Thyroid gland (tissue), 4 donors: ENCODE results near the gene CREB3L1.

ENCODE experiments used
- POLR2A ChIP-seq, 2 donors: fragments of 450-650 bp; IDR thresholded peaks; one replicate each; pipeline ENCODE4 v1.6.1; 2017; ENCODE audit warnings: antibody characterized with exemption in 2 of 2, mild to moderate bottlenecking in 2 of 2, moderate library complexity in 1 of 2
- TF ChIP-seq, protein P1 (sequence below), 6 experiments: fragments of 200-600 bp in 3 of 6; fragments of 450-650 bp in 3 of 6; sonication (generic) in 3 of 6; IDR thresholded peaks; one replicate each; pipeline ENCODE4 v1.5.1; 2016 to 2019; ENCODE audit warnings: antibody characterized with exemption in 6 of 6, mild to moderate bottlenecking in 2 of 6, inconsistent platforms in 1 of 6, moderate library complexity in 1 of 6

- TF ChIP-seq, protein P1, sequence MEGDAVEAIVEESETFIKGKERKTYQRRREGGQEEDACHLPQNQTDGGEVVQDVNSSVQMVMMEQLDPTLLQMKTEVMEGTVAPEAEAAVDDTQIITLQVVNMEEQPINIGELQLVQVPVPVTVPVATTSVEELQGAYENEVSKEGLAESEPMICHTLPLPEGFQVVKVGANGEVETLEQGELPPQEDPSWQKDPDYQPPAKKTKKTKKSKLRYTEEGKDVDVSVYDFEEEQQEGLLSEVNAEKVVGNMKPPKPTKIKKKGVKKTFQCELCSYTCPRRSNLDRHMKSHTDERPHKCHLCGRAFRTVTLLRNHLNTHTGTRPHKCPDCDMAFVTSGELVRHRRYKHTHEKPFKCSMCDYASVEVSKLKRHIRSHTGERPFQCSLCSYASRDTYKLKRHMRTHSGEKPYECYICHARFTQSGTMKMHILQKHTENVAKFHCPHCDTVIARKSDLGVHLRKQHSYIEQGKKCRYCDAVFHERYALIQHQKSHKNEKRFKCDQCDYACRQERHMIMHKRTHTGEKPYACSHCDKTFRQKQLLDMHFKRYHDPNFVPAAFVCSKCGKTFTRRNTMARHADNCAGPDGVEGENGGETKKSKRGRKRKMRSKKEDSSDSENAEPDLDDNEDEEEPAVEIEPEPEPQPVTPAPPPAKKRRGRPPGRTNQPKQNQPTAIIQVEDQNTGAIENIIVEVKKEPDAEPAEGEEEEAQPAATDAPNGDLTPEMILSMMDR (IDR thresholded peaks at IDR 0.05) = no peak
- TF ChIP-seq POLR2A (IDR thresholded peaks at IDR 0.05) = no peak
Measured at GRCh38 chr11:46356924-46357482, 79.5 kb downstream of the CREB3L1 start.
